HG02852 (cell line): ENCODE results near the gene MDM1.

Experiments
- ATAC-seq: cut with Tn5 transposase; IDR thresholded peaks from one replicate; pipeline ENCODE4 v1.9.1; 2021; ENCODE audit warnings: mild to moderate bottlenecking, moderate library complexity; ENCODE audit not compliant: unreplicated experiment

Gene MDM1, protein sequence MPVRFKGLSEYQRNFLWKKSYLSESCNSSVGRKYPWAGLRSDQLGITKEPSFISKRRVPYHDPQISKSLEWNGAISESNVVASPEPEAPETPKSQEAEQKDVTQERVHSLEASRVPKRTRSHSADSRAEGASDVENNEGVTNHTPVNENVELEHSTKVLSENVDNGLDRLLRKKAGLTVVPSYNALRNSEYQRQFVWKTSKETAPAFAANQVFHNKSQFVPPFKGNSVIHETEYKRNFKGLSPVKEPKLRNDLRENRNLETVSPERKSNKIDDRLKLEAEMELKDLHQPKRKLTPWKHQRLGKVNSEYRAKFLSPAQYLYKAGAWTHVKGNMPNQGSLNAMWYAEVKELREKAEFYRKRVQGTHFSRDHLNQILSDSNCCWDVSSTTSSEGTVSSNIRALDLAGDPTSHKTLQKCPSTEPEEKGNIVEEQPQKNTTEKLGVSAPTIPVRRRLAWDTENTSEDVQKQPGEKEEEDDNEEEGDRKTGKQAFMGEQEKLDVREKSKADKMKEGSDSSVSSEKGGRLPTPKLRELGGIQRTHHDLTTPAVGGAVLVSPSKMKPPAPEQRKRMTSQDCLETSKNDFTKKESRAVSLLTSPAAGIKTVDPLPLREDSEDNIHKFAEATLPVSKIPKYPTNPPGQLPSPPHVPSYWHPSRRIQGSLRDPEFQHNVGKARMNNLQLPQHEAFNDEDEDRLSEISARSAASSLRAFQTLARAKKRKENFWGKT

DNA sequence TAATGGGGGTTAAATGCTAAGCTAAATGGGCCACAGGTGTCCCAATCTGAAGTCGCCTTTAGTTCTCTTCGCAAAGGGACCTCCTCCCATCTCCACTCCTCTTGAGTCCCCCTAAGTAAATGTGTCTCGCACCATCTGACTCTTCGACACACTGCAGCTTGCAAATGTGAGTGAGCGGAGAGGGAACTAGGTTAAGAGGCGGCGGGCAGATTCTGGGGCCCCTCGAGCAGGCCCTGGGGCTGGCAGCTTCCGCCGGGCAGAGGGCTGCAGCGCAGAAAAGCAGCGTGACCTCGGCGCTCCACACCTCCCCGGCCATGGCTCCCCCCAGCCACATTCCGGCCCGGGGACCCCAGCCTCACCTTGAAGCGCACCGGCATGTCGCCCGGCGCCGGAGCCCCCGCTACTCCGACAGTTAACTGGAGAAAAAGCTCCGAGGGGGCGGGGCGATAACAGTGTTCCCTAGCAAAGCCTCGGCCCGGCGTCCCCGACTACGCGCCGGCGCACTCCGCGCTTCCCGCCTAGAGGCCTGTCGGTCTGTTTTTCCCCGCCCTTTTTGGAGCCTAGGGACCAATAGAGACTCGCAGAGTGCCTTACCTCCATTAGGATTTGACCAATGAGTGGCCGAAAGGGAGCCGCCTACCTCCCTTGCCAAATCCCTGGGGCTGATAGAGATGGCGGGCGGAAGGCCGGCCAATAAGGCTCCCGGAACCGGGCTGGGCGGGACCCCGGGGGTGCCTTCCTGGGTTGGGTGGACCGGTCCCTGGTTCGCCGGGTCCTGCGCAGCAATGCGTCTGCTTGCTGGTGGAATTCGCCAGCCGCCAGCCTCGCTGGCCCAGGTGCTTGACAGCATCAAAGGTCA lies at the start of gene MDM1:
Gene MDM1 (minus strand): TSS at position 494 of the 859 bp plus-strand sequence. CDS start 117 bp downstream, at position 377.
- ATAC-seq: peak; percentile 100

DNA sequence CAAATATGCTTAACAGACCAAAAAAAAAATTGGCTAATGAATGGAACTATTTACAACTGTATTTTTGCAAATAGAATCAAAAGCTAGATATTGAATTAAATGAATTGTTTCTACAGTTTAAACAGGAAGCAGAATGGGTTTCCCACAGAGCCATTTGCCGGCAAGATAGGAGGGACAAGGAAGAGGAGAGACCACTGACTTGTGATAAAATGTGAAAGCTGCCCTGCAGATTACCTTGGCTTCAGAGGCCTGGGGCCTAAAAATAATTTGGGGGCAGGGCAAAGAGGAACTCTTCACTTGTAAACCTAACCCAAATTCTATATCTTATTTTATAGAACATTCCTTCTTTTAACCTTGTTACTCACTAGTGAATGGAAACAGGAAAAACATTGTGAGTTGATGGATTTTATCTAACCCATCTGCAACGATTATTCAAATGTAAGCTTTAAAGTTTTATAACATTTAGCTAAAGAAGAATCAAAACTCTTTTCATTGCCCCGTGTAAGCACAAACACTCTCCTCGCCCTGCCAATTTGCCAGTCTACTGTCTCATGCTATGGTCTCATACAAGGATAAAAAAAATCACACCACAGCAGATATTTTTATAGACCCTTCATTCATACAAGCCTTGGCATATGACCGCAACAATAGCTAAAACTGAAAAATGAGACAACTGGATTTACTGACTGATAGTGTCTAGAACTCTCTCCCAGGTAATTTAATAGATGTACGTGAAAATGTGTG lies 49.5 kb upstream of the MDM1 start:
- no peak for ATAC-seq

DNA sequence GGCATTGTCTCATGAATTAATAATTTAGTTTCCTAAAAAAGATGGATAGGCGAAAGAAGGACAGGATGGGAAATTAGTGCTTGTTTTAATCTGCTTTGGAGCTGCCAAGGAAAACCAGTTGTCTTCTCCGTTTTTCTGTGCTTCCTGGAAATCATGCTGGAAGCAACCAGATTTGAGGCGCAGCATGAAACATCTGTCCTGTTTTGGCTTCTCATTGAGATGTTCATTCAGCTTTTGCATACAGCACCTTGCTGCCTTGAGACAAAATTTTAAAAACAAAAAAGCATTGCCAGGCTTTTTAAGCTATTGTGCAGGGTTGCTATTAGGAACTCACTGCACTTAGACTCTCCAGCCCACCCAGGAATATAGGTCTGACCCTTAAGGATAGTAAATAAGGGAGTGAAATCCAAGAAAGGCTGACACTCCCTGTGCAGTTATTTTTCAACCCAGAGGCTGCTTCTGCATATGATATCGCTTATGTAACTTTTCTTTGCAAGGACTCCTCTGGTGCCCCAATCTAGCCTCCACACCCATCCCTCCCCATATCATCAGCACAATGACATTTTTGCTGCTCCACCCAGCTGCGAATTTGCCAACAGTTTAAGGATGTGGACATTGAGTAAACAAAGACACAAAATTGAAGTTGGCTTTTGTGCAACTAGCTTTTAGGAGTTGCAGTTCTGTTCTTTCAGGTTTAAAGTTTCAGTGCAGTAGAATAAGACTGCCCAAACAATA lies 46.9 kb upstream of the MDM1 start:
- ATAC-seq: no peak

DNA sequence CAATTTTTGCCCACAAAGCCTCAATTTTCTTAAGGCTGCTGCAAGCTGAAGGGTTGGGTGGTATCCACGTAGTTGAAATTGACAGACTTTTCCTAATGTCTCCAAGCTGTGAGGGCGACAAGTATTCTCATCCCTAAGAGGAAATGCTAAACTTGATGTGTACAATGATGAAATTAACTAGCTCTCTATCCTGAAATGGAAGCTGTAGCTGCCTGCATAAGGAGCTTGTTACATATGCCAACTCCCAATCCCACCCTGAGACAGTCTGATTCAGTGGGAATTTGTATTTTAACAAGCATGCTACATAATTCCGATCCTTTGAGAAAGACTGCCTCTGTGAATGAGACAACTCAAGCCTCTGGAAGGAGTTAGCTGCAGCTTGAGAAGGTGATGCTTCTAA lies 45.7 kb upstream of the MDM1 start:
- ATAC-seq: no peak

DNA sequence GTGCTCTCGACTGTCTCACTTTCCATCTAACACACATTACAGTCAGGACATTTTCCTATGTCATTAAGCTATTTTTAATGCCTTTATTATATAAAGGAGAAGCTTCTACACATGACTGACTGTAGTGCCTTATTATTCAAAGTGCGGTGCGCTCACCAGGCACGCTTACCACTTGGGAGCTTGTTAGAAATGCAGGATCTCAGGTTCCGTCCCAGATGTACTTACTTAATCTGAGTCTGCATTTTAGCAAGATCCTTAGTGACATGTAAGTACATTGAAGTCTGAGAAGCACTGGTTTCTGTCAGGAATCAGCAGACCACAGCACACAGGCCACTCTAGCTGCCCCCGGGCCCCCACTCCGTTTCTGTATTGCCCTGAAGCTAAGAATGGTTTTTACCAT lies 44.7 kb upstream of the MDM1 start:
- ATAC-seq: no peak

DNA sequence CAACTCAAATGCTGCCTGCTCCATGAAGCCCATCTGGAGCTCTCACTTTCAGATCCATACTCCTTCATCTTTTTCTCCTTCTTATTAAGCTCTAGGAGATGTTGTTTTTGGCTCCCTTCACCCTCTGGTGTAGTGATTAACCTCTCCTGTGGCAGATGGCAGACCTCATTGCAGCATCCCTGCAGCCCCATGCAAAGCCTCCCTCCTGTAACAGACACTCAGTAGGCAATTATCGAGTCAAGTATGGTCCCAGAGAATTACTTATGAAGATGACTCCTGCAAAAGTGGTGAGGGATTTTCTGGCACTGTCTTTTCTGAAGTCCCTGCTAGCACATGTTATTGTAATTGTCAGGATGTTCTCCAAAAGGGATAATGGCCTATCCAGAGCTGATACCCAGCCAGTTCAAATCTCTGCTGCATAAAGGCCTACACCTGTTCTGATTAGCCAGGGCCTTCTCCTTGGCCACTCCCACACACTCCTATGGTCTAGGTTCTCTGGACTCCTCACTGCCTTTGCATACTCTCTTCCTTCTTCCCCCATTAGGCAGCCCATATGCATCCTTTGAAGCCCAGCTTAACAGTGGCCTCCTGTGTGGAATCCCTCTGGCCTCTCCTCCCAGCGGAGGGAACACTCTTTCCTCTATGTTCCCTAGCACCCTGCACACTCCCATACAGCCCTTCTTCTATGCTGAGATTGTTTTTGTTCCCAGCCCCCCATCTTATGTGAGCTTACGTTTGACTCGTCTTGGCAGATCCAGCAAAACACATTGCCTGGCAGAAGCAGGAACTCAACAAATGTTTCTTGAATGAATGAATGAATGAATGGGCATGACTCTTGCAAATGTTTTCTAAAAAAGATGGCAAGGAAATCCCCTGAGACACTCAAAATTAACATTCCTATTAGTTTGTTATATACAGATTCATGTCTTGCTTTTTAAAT lies 43.9 kb upstream of the MDM1 start:
- ATAC-seq: no peak

DNA sequence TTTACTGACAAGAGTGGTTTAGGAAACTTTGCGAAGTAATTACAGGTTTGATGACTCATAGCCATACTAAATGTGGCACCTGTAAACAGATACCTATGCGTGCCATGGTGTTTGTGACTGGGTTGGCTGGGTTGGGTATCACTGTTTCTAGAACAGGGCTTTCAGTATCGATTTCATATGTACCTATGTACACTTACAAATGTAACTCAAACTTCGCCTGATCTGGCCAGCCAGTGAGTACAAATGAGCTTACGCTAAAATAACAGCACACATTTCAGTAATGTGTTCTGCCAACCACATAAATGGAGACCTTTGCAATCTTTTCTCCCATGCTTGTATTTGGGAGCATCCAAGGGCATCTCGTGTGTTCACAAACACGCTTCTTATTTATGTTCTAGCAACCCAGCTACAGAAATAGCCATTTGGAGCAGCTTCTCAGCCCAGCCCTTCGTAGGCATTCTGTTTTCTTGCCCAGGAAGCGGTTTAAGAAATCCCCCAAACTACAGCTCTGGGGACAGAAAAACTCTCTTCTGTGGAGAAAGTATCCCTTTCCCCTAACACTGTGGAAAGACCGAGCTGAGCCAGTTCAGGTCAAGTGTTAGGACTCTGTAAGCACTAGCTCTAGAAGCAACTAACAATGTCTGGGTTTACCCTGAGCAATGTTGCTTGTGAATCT lies 42.3 kb upstream of the MDM1 start:
- peak; percentile 92 for ATAC-seq

DNA sequence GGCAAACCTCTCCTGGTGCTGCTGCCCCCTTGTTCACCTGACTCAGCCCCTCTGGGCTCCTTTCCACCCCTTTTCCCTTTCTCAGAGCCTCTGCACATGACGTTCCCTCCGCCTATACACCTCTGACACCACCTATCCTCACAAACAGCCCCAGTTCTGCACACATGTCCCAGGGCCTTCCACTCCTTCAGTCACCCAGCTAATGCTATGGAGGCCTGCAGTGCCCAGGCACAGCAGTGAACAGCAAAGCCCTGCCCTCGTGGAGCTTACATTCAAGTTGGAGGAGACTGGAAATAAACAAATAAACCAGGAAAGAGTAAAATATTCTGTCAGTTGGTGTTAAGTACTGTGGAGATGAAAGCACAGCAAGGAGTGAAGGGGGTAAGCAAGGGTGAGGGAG lies 38.5 kb upstream of the MDM1 start:
- ATAC-seq: no peak

DNA sequence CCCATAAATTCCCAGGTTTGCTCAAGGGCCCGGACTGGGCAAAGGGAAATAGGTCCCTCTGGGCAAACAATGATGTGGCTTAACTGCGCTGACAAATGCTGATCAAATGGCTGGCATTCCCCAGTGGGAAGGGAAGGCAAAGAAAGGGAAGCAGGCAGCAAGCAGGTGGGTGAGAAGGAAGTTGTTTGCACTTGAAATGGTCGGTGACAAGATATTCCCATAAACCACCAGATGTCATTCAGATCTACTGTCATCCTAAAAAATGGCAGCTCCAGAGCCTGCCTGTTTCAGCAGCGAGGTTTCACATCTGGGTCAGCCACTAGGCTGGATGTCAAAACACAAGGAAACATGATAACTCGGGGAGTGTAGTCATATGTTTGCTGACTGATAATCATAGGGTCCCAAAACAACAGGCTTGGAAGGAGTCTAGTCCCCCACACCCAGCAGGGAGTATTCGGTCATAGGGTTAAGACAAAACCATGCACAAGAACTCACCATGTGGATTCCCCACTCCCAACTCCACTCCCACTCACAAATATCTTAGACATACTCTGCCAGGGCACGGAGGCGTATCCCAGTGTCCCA lies 37.9 kb upstream of the MDM1 start:
- ATAC-seq: no peak

DNA sequence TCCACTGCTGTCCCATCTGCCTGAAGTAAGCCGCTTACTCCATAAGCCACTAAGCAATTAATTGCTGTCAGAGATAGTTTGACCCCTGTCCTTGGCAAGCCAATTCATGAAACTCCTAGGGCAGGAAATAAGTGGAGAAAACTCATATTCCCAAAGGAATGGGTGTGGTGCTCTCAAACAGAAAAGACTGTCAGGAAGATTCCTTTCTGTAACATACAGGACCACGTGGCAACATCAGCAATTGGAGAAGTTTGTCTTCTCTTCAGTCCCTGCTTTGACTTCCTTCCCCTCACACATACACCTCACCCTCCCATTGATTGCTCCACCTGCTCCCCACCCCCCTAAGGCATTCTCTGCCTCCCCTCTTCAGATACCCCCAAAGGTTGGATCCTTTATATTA lies 36.2 kb upstream of the MDM1 start:
- ATAC-seq: no peak

DNA sequence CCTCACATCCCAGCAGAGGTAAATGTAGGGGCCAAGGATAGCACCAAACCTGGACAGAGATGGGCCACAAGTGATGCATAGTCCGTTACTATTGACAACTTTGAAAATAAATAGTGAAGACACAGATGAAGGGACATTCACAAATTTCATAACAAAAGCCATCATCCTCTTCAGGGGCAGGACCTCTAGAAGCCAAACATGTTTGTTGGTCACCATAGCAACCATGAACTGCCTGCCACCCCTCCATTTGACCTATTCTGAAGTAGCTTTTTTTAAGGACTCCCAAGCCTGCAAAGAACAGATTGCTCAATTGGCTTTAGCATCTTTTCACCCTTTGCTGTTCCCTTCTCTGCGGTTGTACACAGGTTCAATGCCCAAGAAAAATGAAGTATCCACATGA lies 35.7 kb upstream of the MDM1 start:
- no peak for ATAC-seq

DNA sequence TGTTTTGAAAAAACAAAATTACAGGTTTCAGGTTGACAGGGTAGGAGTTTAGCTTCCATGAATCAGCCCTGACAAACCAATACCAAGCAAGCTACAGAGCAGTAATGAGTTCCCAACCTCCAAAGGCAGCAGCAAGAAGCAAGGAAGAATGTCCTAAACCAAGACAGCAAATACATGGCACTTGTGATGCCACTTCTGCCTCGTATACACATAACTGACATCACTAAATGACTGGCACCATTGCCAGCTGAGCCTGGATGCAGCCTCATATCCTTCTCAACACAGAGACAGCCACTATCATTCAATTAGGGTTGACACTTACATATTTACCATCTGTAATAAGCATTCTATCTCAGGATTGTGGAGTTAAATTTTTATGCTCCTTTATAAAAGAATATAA lies 35.0 kb upstream of the MDM1 start:
- ATAC-seq: no peak

DNA sequence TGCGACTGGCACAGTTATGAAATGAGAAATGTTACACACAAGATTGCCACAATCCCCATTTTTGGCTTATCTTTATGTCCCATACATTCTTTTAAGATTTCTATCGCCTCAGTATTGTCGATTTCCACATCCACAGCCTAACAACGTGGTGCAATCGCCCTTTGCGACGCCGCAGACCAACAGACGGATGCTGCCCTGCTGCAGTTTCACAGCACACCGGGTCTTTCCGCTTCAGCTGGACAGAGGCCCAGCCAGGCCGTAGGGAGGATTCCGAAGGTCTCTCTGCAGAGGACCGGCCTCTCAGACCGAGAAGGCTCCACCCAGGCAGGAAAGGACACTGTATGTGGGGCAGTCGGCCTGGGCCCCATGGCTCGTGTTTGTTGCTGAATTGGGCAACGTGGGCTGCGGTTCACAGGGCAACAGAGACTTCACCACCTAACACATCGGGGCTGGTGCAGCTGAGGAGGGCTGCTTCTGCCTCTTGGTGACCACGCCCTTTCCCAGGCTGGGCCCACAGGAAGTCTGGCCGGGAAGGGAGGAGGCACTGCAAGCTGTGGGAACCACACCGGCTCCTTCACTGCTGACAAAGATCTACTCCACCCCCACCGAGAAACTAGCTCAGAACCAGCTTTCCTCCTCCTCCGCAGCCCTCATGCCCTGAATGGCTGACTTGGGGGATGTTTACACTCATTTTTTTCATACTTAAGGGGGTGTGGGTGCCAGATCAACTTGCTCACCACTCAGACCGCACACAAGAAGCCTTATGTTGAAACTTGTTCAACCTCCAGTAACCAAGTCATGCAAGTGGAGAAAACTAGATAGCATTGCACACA lies 32.9 kb upstream of the MDM1 start:
- peak; percentile 88 for ATAC-seq

DNA sequence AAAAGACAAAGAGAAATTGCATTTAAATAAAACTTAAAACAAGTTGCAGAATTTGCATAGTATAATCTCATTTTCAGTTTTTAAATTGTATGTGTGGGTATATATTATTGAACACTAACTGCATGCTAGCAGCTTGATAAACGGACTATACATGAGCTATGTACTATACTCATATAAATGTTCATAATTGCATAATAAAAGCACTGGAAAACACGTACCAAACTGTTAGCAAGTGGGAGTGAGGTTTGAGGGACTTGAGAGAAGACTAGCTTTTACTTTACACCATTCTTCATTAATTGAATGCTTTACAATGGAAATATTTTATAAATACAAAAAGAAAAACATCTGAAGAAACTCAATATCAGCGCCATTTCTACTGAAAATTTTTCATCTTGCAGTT lies 32.2 kb upstream of the MDM1 start:
- no peak for ATAC-seq

DNA sequence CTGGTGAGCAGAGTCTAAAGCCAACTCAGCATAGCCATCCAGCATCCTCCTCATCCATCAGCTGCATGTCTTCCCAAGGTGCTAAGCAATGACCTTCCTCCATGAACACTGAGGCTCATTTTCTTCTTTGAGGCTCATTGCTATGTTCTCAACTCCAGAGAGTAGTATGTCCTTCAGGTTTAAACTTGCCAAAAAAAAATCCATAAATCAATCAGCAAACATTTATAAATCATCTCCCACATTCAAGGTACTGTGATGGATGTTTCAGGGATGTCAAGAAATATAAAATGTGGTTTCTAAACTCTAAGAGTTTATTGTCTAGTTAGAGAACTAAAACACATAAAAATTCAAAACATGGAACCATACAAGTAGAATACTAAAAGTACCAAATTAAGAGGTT lies 29.8 kb upstream of the MDM1 start:
- ATAC-seq: no peak

DNA sequence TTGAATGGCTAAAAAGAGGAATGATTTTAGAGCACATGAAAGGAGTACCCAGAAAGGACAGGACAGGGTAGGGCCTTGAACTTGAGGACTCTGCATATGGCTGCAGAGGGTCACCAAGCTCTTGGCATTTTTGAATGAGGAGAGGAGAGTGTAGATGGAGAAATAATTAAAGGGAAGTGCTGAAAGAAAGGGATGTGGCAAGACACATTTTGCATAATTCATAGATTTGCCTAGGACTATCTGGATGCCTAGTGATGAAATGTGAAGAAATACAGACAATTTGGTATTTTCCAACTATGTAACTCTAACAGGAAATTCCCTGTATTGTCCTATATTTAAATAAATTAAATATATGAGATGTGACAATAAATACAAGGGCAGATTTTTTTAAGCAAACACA lies 27.5 kb upstream of the MDM1 start:
- no peak for ATAC-seq
